Measurements from ENCODE around the gene TECPR1. TPM values are rescaled to one million over a fixed set of nuclear protein-coding genes. Genes with fewer than 3 reads are reported as not detected.
A peak's percentile ranks its signal among the peaks of the same experiment; 100 is the strongest.

Gene TECPR1
- total RNA-seq, 2 experiments from 2014 or later = 23.2 to 36.4 TPM

DNA sequence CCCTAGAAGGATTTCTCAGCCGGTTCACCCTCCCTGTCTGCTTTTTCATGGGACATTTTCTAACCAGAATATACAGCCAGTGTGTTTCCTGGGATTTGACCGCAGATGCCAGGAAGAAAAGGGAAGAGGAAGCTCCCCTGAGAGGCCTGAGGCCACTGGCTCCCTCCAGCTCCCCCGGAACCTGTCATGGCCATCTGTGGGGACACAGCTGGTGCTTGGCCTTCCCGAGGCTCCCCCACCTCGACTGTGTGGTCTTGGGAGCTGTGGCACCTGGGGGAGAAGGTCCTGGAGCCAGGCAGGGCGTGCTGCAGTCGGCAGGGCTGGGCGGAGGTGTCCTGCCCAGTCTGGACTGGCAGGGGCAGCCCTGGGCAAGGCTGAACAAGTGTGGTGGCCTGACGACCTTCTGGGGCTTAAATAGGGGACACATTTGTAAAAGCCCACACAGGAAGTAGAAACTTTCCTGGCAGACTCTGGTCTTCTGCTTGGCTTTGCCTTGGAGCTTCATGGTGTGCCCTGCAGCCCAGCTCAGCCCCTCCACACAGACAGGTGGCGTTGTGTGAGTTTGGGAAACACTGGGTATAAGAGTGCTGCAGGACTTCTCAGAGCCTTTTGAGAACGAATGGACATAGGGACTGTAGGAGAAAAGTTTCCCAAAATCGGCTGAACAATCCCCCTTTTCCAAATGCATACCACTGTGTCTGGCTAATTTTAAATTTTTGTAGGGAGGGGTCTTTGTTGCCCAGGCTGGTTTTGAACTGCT lies 36.2 kb upstream of the TECPR1 start:
- Histone ChIP-seq H3K9me3 (ENCODE audit: low read length) (no peaks in the 10 kb centered on the region), H3K4me2 (ENCODE audit: low read length) (no peak overlapping the region), H3K9me2 (ENCODE audit: insufficient read depth, low read length) (no peaks in the 10 kb centered on the region), H4K20me1 (ENCODE audit: insufficient read depth, low read length) (no peaks in the 10 kb centered on the region; the same call in 1 of the 2 replicates), H3K36me3 (ENCODE audit: insufficient read depth, low read length) (0 out of 2 replicates have a peak, but pooled peaks cover 5% of the 10 kb centered on the region), H3K4me1 (ENCODE audit: insufficient read depth, low read length, poor library complexity, severe bottlenecking) (peaks cover 1% of the 10 kb centered on the region), H3K27ac (ENCODE audit: low read depth, low read length, poor library complexity, severe bottlenecking) (no peak overlapping the region), H3K4me3 (ENCODE audit: low read depth, low read length, poor library complexity, severe bottlenecking) (no peak overlapping the region), H3K79me2 (ENCODE audit: insufficient read depth, low read depth, low read length) (no peaks in the 10 kb centered on the region), H2AFZ (ENCODE audit: low read length) (no peak overlapping the region)
- POLR2A ChIA-PET = no interaction called here
- no peak for DNase-seq (ENCODE audit: low spot score)
- no TSS peak for BruUV-seq (replicated peaks)
- no peak for TF ChIP-seq EZH2phosphoT487 (IDR thresholded peaks at IDR 0.05; ENCODE audit: borderline replicate concordance, low read depth, low read length)
- intact Hi-C loops (cut with micrococcal nuclease; ENCODE audit: unreplicated experiment) = no loop called here
- CTCF ChIA-PET (ENCODE audit: unreplicated experiment) = interaction anchor here (0.5 kb wide), 1 partner anchor 34 kb away, joined by 3 read pairs; no protein-coding TSS in a partner anchor

- no peaks in the 10 kb centered on the region for H3K9me3 ChIP-seq (ENCODE audit: low read length)
- ChIA-PET POLR2A (no interaction called here), CTCF (ENCODE audit: unreplicated experiment) (interaction anchor here (0.5 kb wide), 1 partner anchor 33 kb away, joined by 3 read pairs; no protein-coding TSS in a partner anchor)
- peaks cover 8% of the 10 kb centered on the region for H3K4me1 ChIP-seq (ENCODE audit: insufficient read depth, low read length, poor library complexity, severe bottlenecking)
- DNase-seq (ENCODE audit: low spot score) = peak; percentile 38
- no peak overlapping the region for H2AFZ ChIP-seq (ENCODE audit: low read length)
- no TSS peak for BruUV-seq (replicated peaks)
- H3K9me2 ChIP-seq (ENCODE audit: insufficient read depth, low read length) = no peaks in the 10 kb centered on the region
- H4K20me1 ChIP-seq (ENCODE audit: insufficient read depth, low read length) = no peaks in the 10 kb centered on the region; the same call in 1 of the 2 replicates
- H3K4me2 ChIP-seq (ENCODE audit: low read length) = no peak overlapping the region
- intact Hi-C loops (cut with micrococcal nuclease; ENCODE audit: unreplicated experiment) = no loop called here
- H3K79me2 ChIP-seq (ENCODE audit: insufficient read depth, low read depth, low read length) = no peaks in the 10 kb centered on the region
- 0 out of 2 replicates have a peak, but pooled peaks cover 4% of the 10 kb centered on the region for H3K36me3 ChIP-seq (ENCODE audit: insufficient read depth, low read length)
- H3K27ac ChIP-seq (ENCODE audit: low read depth, low read length, poor library complexity, severe bottlenecking) = no peak overlapping the region
- TF ChIP-seq EZH2phosphoT487 (IDR thresholded peaks at IDR 0.05; ENCODE audit: borderline replicate concordance, low read depth, low read length) = no peak
- no peak for TF ChIP-seq CTCF (conservative IDR thresholded peaks at IDR 0.05; ENCODE audit: low read length)
- H3K4me3 ChIP-seq (ENCODE audit: low read depth, low read length, poor library complexity, severe bottlenecking) = no peak overlapping the region
Observed at GRCh38 chr7:98287486-98287959, 35.5 kb upstream of the TECPR1 start.

GRCh38 chr7:98286701-98287485 lies 34.9 kb upstream of the TECPR1 start:
- H3K79me2 ChIP-seq (ENCODE audit: insufficient read depth, low read depth, low read length) = no peaks in the 10 kb centered on the region
- H4K20me1 ChIP-seq (ENCODE audit: insufficient read depth, low read length) = no peaks in the 10 kb centered on the region; the same call in 1 of the 2 replicates
- BruUV-seq (replicated peaks) = no TSS peak
- H3K4me1 ChIP-seq (ENCODE audit: insufficient read depth, low read length, poor library complexity, severe bottlenecking) = peaks cover 12% of the 10 kb centered on the region
- no peak overlapping the region for H3K4me2 ChIP-seq (ENCODE audit: low read length)
- H3K27ac ChIP-seq (ENCODE audit: low read depth, low read length, poor library complexity, severe bottlenecking) = no peak overlapping the region
- intact Hi-C loops (cut with micrococcal nuclease; ENCODE audit: unreplicated experiment) = no loop called here
- ChIA-PET CTCF (ENCODE audit: unreplicated experiment) (no interaction called here), POLR2A (no interaction called here)
- no peaks in the 10 kb centered on the region for H3K9me2 ChIP-seq (ENCODE audit: insufficient read depth, low read length)
- no peak overlapping the region for H3K4me3 ChIP-seq (ENCODE audit: low read depth, low read length, poor library complexity, severe bottlenecking)
- H3K9me3 ChIP-seq (ENCODE audit: low read length) = no peaks in the 10 kb centered on the region
- TF ChIP-seq EZH2phosphoT487 (IDR thresholded peaks at IDR 0.05; ENCODE audit: borderline replicate concordance, low read depth, low read length) (no peak), CTCF (conservative IDR thresholded peaks at IDR 0.05; ENCODE audit: low read length) (no peak)
- no peak overlapping the region for H2AFZ ChIP-seq (ENCODE audit: low read length)
- no peak for DNase-seq (ENCODE audit: low spot score)
- no peaks in the 10 kb centered on the region for H3K36me3 ChIP-seq (ENCODE audit: insufficient read depth, low read length)
